NCI-H2029 treated with DMSO at 0.1 percent for 48 hours (cell line): ENCODE results near the gene MED26.
"Not testable (repeated sequence)": the region's sequence is repeated elsewhere in the genome, so short reads cannot be mapped to it uniquely, and the experiment has no call there.

ENCODE experiments used
- DNase-seq: peaks from one replicate; lab custom pipeline; 2025; lab: John Stamatoyannopoulos, UW

Gene MED26

GRCh38 chr19:16573296-16573695, 54.7 kb downstream of the MED26 start:
- no peak for DNase-seq

GRCh38 chr19:16572332-16573211, 55.4 kb downstream of the MED26 start, which contains the start of gene SLC35E1:
SLC35E1 (minus strand) TSS chr19:16572415; CDS start chr19:16572364, 51 bp downstream.
- peak; percentile 85 for DNase-seq

- DNase-seq: no peak
Measured at GRCh38 chr19:16571822-16572331, 56.1 kb downstream of the MED26 start.

GRCh38 chr19:16571283-16571682, 56.7 kb downstream of the MED26 start:
- DNase-seq: no peak

- DNase-seq: no peak
Measured at GRCh38 chr19:16569609-16570320, 58.2 kb downstream of the MED26 start.

GRCh38 chr19:16566702-16567101, 61.3 kb downstream of the MED26 start:
- no peak for DNase-seq

GRCh38 chr19:16566161-16566560, 61.8 kb downstream of the MED26 start:
- DNase-seq: no peak

- no peak for DNase-seq
Measured at GRCh38 chr19:16564842-16565241, 63.2 kb downstream of the MED26 start.

- DNase-seq: no peak
Measured at GRCh38 chr19:16562608-16563025, 65.4 kb downstream of the MED26 start.

- no peak for DNase-seq
Measured at GRCh38 chr19:16561382-16561781, 66.6 kb downstream of the MED26 start.

- no peak for DNase-seq
Measured at GRCh38 chr19:16559780-16560276, 68.2 kb downstream of the MED26 start.

GRCh38 chr19:16554776-16555175, 73.2 kb downstream of the MED26 start:
- DNase-seq: no peak

- DNase-seq: not testable (repeated sequence)
Measured at GRCh38 chr19:16551902-16552301, 76.1 kb downstream of the MED26 start.

- no peak for DNase-seq
Measured at GRCh38 chr19:16548956-16549355, 79.0 kb downstream of the MED26 start.

GRCh38 chr19:16544473-16545231, 83.4 kb downstream of the MED26 start:
- no peak for DNase-seq

GRCh38 chr19:16543734-16544133, 84.3 kb downstream of the MED26 start:
- DNase-seq: not testable (repeated sequence)

- DNase-seq: no peak
Measured at GRCh38 chr19:16542910-16543472, 85.0 kb downstream of the MED26 start.

GRCh38 chr19:16542045-16542909, 85.7 kb downstream of the MED26 start, which contains the start of gene CHERP:
CHERP (minus strand) TSS chr19:16542437; CDS start chr19:16542378, 59 bp downstream.
- peak; percentile 79 for DNase-seq

GRCh38 chr19:16541526-16542044, 86.4 kb downstream of the MED26 start:
- DNase-seq: no peak

- no peak for DNase-seq
Measured at GRCh38 chr19:16540948-16541347, 87.1 kb downstream of the MED26 start.
